HCT116 (cell line): Measurements from ENCODE around the gene TCERG1L. TPM values are rescaled to one million over a fixed set of nuclear protein-coding genes. Genes with fewer than 3 reads are reported as not detected.

Experiments
- ATAC-seq: fragments of 200-7000 bp; cut with Tn5 transposase; 2 replicates; pipeline ENCODE4 v1.9.1; 2020; ENCODE audit warnings: mild to moderate bottlenecking, moderate library complexity
- BruUV-seq: library from RNA; stranded (reverse); fragments of 400-500 nt; replicated peaks from 2 replicates; lab custom pipeline; 2021; lab: Mats Ljungman, UMichigan
- CTCF ChIA-PET: fragments of 300-600 bp; sonication (Branson Sonifier 250); formaldehyde crosslinking; loops from one replicate; lab custom pipeline; 2021; ENCODE audit warnings: antibody characterized with exemption; lab: Charles Lee
- POLR2A ChIA-PET: fragments of 300-600, 350-600 bp; sonication (Branson Sonifier 250); formaldehyde crosslinking; loops from one replicate; lab custom pipeline; 2021; ENCODE audit warnings: antibody characterized with exemption; lab: Charles Lee
- RAD21 ChIA-PET, 2 experiments: fragments of 300-600 bp; sonication (Branson Sonifier 250); formaldehyde crosslinking; loops; one replicate each; lab custom pipeline; 2023; ENCODE audit warnings: low total read pairs in 2 of 2; ENCODE audit not compliant: uncharacterized antibody in 2 of 2, unreplicated experiment in 2 of 2, low non-redundant PET in 1 of 2; lab: Charles Lee
- DNase-seq: peaks from one replicate; pipeline ENCODE4 v3.0.0-alpha.2; 2010; ENCODE audit warnings: low read depth, low spot score
- H2AFZ ChIP-seq: fragments of 200-600 bp; shearing (Covaris generic), sonication (generic); 2 replicates; pipeline ENCODE4 v1.6.1; 2017; ENCODE audit warnings: low read depth, mixed run types, mixed read lengths, antibody characterized with exemption, low read length; ENCODE audit not compliant: poor library complexity, severe bottlenecking
- H3K27ac ChIP-seq: 2 replicates; pipeline ENCODE4 v1.5.1; 2012; ENCODE audit warnings: low read depth, low read length
- H3K27me3 ChIP-seq: fragments of 200-600 bp; sonication (generic); 2 replicates; pipeline ENCODE4 v1.6.1; 2016; ENCODE audit warnings: mixed run types, low read length, mixed read lengths; ENCODE audit not compliant: insufficient read depth
- H3K36me3 ChIP-seq, 2 experiments: fragments of 200-500 bp in 1 of 2; fragments of 200-600 bp in 1 of 2; sonication (Bioruptor generic) in 1 of 2; sonication (generic) in 1 of 2; 2 replicates each; pipeline versions ENCODE4 v1.5.1 to v1.6.1; 2014 to 2016; ENCODE audit warnings: low read length in 2 of 2, inconsistent platforms in 1 of 2, mixed read lengths in 1 of 2, mixed run types in 1 of 2; ENCODE audit not compliant: insufficient read depth in 2 of 2, control insufficient read depth in 1 of 2
- H3K4me1 ChIP-seq, 2 experiments: fragments of 200-600 bp in 1 of 2; sonication (generic) in 1 of 2; 2 replicates each; pipeline versions ENCODE4 v1.5.1 to v1.6.1; 2012 to 2017; ENCODE audit warnings: low read length in 2 of 2, inconsistent platforms in 1 of 2, mild to moderate bottlenecking in 1 of 2, mixed read lengths in 1 of 2, mixed run types in 1 of 2, moderate library complexity in 1 of 2; ENCODE audit not compliant: insufficient read depth in 2 of 2, control insufficient read depth in 1 of 2
- H3K4me2 ChIP-seq: fragments of 200-600 bp; sonication (generic); 2 replicates; pipeline ENCODE4 v1.6.1; 2017; ENCODE audit warnings: mixed run types, low read length, mixed read lengths
- H3K4me3 ChIP-seq, 2 experiments: fragments of 200-600 bp in 1 of 2; sonication (generic) in 1 of 2; replicated peaks in 1 of 2; 2 replicates each; pipeline ENCODE4 v1.5.1; 2011 to 2016; ENCODE audit warnings: low read length in 2 of 2, control low read depth in 1 of 2, low read depth in 1 of 2, mild to moderate bottlenecking in 1 of 2, mixed read lengths in 1 of 2, mixed run types in 1 of 2
- H3K79me2 ChIP-seq: fragments of 200-600 bp; sonication (generic); 2 replicates; pipeline ENCODE4 v1.6.1; 2017; ENCODE audit warnings: mild to moderate bottlenecking, mixed run types, low read length, moderate library complexity, mixed read lengths; ENCODE audit not compliant: insufficient read depth
- H3K9ac ChIP-seq: fragments of 200-600 bp; sonication (generic); 2 replicates; pipeline ENCODE4 v1.6.1; 2016; ENCODE audit warnings: low read length, mixed read lengths
- H3K9me2 ChIP-seq: fragments of 200-600 bp; sonication (generic), shearing (Covaris generic); 2 replicates; pipeline ENCODE4 v1.6.1; 2017; ENCODE audit warnings: mixed run types, mild to moderate bottlenecking, moderate library complexity; ENCODE audit not compliant: insufficient read depth
- H3K9me3 ChIP-seq, 2 experiments: fragments of 200-500 bp in 1 of 2; fragments of 200-600 bp in 1 of 2; sonication (Bioruptor generic) in 1 of 2; sonication (generic) in 1 of 2; 2 replicates each; pipeline ENCODE4 v1.6.1; 2014 to 2017; ENCODE audit warnings: low read length in 2 of 2, mixed read lengths in 2 of 2, inconsistent platforms in 1 of 2, low read depth in 1 of 2, mild to moderate bottlenecking in 1 of 2, mixed run types in 1 of 2, moderate library complexity in 1 of 2; ENCODE audit not compliant: control insufficient read depth in 1 of 2, insufficient read depth in 1 of 2
- H4K20me1 ChIP-seq: fragments of 200-600 bp; sonication (generic), shearing (Covaris generic); 2 replicates; pipeline ENCODE4 v1.6.1; 2017; ENCODE audit warnings: mixed run types, mild to moderate bottlenecking, moderate library complexity; ENCODE audit not compliant: insufficient read depth
- ATF3 ChIP-seq: IDR thresholded peaks from 2 replicates; pipeline ENCODE4 v1.6.1; 2012
- EZH2 ChIP-seq: fragments of 200-600 bp; sonication (generic); IDR thresholded peaks from 2 replicates; pipeline ENCODE4 v1.6.1; 2017; ENCODE audit warnings: antibody characterized with exemption, mixed run types
- EZH2phosphoT487 ChIP-seq: fragments of 200-600 bp; IDR thresholded peaks from 2 replicates; pipeline ENCODE4 v1.6.1; 2018; ENCODE audit warnings: antibody characterized with exemption, borderline replicate concordance
- SP1 ChIP-seq: IDR thresholded peaks from 2 replicates; pipeline ENCODE4 v1.6.1; 2012; ENCODE audit warnings: low read depth
- ZBTB33 ChIP-seq: IDR thresholded peaks from 2 replicates; pipeline ENCODE4 v1.6.1; 2011; ENCODE audit warnings: mild to moderate bottlenecking, low read length, moderate library complexity; ENCODE audit not compliant: insufficient replicate concordance; ENCODE audit errors: extremely low read depth
- ZFX ChIP-seq: fragments of 450-650 bp; IDR thresholded peaks from 2 replicates; pipeline ENCODE4 v1.6.1; 2017
- intact Hi-C: fragments of 100-400 bp; cut with micrococcal nuclease; formaldehyde crosslinking; loops from 2 replicates; pipeline ENCODE4 v1.10.0; 2022
- total RNA-seq: library from RNA; stranded (reverse); gene quantifications from one replicate; pipeline ENCODE4 v1.2.1, GENCODE V29; 2021; ENCODE audit not compliant: unreplicated experiment
- TF ChIP-seq, protein P1 (sequence below), 3 experiments: fragments of 200-600 bp in 1 of 3; sonication (generic) in 1 of 3; IDR thresholded peaks in 2 of 3; conservative IDR thresholded peaks in 1 of 3; 2 replicates each; pipeline ENCODE4 v1.5.1; 2012 to 2017; ENCODE audit warnings: low read depth in 2 of 3, low read length in 2 of 3, antibody characterized with exemption in 1 of 3, borderline replicate concordance in 1 of 3, control low read depth in 1 of 3, mild to moderate bottlenecking in 1 of 3, mixed read lengths in 1 of 3, mixed run types in 1 of 3, moderate library complexity in 1 of 3; ENCODE audit not compliant: insufficient read depth in 1 of 3

The TCERG1L gene
- total RNA-seq, 1 experiment from 2014 or later = not detected

- Histone ChIP-seq H3K9me3 (no peaks in the 10 kb centered on the region), H3K36me3 (no peaks in the 10 kb centered on the region), H3K4me1 (no peaks in the 10 kb centered on the region), H3K27ac (no peak overlapping the region), H2AFZ (no peak overlapping the region), H3K27me3 (no peaks in the 10 kb centered on the region), H3K79me2 (no peaks in the 10 kb centered on the region), H4K20me1 (no peaks in the 10 kb centered on the region), H3K9ac (no peak overlapping the region), H3K4me2 (no peak overlapping the region), H3K4me3 (no peak overlapping the region), H3K9me2 (no peaks in the 10 kb centered on the region)
- no peak for ATAC-seq
- RAD21 ChIA-PET = no interaction called here
- TF ChIP-seq EZH2 = no peak
- TF ChIP-seq, protein P1, sequence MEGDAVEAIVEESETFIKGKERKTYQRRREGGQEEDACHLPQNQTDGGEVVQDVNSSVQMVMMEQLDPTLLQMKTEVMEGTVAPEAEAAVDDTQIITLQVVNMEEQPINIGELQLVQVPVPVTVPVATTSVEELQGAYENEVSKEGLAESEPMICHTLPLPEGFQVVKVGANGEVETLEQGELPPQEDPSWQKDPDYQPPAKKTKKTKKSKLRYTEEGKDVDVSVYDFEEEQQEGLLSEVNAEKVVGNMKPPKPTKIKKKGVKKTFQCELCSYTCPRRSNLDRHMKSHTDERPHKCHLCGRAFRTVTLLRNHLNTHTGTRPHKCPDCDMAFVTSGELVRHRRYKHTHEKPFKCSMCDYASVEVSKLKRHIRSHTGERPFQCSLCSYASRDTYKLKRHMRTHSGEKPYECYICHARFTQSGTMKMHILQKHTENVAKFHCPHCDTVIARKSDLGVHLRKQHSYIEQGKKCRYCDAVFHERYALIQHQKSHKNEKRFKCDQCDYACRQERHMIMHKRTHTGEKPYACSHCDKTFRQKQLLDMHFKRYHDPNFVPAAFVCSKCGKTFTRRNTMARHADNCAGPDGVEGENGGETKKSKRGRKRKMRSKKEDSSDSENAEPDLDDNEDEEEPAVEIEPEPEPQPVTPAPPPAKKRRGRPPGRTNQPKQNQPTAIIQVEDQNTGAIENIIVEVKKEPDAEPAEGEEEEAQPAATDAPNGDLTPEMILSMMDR (IDR thresholded peaks at IDR 0.05 in 2 of 3, conservative IDR thresholded peaks at IDR 0.05 in 1 of 3; ENCODE audit: borderline replicate concordance in 1 of 3, insufficient read depth in 1 of 3, low read depth in 2 of 3, low read length in 2 of 3) = no peak
- CTCF ChIA-PET = no interaction called here
- POLR2A ChIA-PET = no interaction called here
- no TSS peak for BruUV-seq
- no peak for DNase-seq
- intact Hi-C loops = no loop called here
Observed at GRCh38 chr10:131222986-131223385, 88.5 kb downstream of the TCERG1L start.

- POLR2A ChIA-PET = no interaction called here
- Histone ChIP-seq H3K9me2 (no peaks in the 10 kb centered on the region), H3K27me3 (no peaks in the 10 kb centered on the region), H3K4me2 (no peak overlapping the region), H3K27ac (no peak overlapping the region), H3K9me3 (no peaks in the 10 kb centered on the region), H3K36me3 (no peaks in the 10 kb centered on the region), H3K4me3 (no peak overlapping the region), H3K4me1 (no peaks in the 10 kb centered on the region), H2AFZ (no peak overlapping the region), H3K79me2 (no peaks in the 10 kb centered on the region), H4K20me1 (no peaks in the 10 kb centered on the region), H3K9ac (no peak overlapping the region)
- DNase-seq (no peak), ATAC-seq (no peak)
- TF ChIP-seq ZBTB33 (no peak), SP1 (no peak), ZFX (no peak), ATF3 (no peak), EZH2phosphoT487 (no peak)
- no TSS peak for BruUV-seq
- CTCF ChIA-PET = no interaction called here
- intact Hi-C loops = no loop called here
- RAD21 ChIA-PET = no interaction called here
Observed at GRCh38 chr10:131221632-131222277, 89.8 kb downstream of the TCERG1L start.
